WI38 (cell line): Measurements from ENCODE around the gene WSB1.

Experiments
- H3K4me3 ChIP-seq: 2 replicates; pipeline ENCODE4 v1.5.1; 2011; ENCODE audit warnings: low read depth, mild to moderate bottlenecking, control low read depth, low read length
- TF ChIP-seq, protein P1 (sequence below): IDR thresholded peaks from 2 replicates; pipeline ENCODE4 v1.5.1; 2012; ENCODE audit warnings: low read depth, mild to moderate bottlenecking, control low read depth, low read length

The WSB1 gene

DNA sequence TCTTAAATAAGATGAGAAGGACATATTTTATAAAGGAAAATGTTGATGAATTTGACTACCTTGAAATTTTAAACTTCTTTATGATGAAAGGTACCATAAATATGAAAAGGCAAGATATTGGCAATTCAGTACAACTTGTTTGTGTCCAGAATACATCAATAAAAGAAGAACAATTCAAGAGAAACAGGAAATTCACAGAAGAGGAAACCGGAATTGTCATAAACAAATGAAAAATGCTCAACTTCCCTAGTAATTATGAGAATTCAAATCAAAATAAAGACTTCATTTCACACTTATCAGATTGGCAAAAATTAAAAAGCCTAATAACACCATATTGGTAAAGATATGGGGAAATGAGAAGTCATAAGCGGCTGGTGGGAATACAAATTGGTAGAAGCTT is 54.3 kb downstream of the WSB1 start:
- TF ChIP-seq, protein P1, sequence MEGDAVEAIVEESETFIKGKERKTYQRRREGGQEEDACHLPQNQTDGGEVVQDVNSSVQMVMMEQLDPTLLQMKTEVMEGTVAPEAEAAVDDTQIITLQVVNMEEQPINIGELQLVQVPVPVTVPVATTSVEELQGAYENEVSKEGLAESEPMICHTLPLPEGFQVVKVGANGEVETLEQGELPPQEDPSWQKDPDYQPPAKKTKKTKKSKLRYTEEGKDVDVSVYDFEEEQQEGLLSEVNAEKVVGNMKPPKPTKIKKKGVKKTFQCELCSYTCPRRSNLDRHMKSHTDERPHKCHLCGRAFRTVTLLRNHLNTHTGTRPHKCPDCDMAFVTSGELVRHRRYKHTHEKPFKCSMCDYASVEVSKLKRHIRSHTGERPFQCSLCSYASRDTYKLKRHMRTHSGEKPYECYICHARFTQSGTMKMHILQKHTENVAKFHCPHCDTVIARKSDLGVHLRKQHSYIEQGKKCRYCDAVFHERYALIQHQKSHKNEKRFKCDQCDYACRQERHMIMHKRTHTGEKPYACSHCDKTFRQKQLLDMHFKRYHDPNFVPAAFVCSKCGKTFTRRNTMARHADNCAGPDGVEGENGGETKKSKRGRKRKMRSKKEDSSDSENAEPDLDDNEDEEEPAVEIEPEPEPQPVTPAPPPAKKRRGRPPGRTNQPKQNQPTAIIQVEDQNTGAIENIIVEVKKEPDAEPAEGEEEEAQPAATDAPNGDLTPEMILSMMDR = no peak
- H3K4me3 ChIP-seq = no peak overlapping the region

GRCh38 chr17:27349540-27350021 is 55.7 kb downstream of the WSB1 start:
- no peak overlapping the region for H3K4me3 ChIP-seq
- TF ChIP-seq, protein P1 = no peak

DNA sequence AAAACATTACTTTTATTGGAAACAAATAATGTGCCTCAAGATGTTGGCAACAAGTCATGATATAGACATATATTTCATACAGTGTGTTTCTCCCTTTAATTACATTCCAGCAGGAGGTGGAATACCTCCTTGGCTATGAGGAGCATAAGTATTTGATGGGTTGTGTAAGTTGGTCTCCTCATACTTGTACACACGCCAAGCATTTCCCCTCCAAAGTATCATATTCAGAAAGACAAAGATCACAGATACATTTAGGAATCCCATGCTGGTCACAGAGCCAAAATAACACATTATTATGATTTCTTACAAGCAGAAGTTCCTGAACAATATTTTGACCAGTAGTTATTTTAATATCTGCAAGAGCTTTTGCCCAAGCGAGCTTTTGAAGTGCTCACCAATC is 57.8 kb downstream of the WSB1 start:
- H3K4me3 ChIP-seq = no peak overlapping the region
- TF ChIP-seq, protein P1 = no peak

GRCh38 chr17:27352448-27353032 is 58.6 kb downstream of the WSB1 start:
- H3K4me3 ChIP-seq = peak overlapping the region; percentile 70
- TF ChIP-seq, protein P1 = no peak

DNA sequence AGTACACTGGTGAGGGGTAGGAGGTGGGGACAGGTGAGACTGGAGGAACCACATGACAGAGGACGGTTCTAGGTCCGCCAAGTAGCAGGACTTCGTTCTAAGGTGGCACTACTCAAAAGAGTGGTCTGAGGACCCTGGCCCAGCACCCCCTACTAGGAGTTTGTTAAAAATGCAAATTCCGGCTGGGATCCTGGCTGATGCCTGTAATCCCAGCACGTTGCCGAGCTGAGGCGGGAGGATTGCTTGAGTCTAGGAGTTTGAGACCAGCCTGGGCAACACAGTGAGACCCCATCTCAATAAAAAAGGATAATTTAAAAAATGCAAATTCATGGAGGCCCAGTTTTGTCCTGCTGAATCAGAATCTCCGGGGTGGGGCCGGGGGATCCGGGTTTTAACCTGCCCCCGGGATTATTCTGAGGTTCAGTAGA is 59.1 kb downstream of the WSB1 start:
- H3K4me3 ChIP-seq = peak overlapping the region; percentile 70
- TF ChIP-seq, protein P1 = no peak

- peak overlapping the region; percentile 70 for H3K4me3 ChIP-seq
- TF ChIP-seq, protein P1 = peak; percentile 53
Observed at GRCh38 chr17:27353461-27354050, 59.6 kb downstream of the WSB1 start.

DNA sequence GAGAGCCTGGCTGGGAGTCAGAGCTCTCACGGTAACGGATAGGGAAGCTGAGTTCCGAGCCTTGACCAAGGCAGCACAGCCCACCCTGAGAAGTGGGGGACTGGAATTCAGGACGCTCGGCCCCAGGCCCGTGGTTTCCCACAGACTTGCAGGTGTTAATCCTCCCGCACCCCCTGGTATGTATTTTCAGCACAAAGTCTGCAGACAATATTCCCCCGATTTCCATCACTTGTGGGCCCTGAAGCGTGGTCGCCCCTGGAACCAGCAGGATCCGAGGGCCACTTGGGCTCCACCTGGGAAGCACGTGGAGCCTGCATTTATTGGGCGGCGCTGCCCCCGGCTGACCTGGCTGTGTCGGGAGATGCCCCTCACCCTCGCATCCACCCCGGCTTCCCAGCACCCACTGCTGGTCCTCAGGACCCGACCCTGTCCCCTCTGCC is 60.2 kb downstream of the WSB1 start:
- peak overlapping the region; percentile 51 for H3K4me3 ChIP-seq
- TF ChIP-seq, protein P1 = no peak
